Measurements from ENCODE around the gene PIGL.
A peak's percentile ranks its signal among the peaks of the same experiment; 100 is the strongest.
"Not testable (repeated sequence)": the region's sequence is repeated elsewhere in the genome, so short reads cannot be mapped to it uniquely, and the experiment has no call there.

The PIGL gene

DNA sequence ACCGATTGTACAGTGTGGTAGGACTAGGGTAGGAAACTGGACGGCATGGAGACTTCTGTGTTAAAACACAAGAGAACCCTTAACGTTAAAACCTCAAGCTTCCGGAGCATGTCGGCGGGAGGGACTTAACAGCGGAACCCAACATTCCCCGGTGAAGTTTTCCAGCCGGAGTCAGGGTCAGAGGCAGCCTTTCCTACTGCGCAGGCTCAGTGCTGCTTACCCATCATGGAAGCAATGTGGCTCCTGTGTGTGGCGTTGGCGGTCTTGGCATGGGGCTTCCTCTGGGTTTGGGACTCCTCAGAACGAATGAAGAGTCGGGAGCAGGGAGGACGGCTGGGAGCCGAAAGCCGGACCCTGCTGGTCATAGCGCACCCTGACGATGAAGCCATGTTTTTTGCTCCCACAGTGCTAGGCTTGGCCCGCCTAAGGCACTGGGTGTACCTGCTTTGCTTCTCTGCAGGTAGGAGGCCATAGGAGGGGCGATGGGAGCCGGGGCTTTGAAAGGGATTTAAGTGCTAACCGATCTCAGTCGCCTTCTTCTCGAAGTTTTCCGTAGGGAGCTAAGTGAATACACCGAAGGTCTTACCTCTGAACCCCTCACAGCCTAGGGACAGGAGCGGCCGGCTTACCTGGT is at the start of gene PIGL:
Gene PIGL (plus strand): TSS at position 209 of the 634 bp plus-strand sequence. CDS start 17 bp downstream, at position 226.
- peak; percentile 36 to 92 (median 82) for DNase-seq

DNA sequence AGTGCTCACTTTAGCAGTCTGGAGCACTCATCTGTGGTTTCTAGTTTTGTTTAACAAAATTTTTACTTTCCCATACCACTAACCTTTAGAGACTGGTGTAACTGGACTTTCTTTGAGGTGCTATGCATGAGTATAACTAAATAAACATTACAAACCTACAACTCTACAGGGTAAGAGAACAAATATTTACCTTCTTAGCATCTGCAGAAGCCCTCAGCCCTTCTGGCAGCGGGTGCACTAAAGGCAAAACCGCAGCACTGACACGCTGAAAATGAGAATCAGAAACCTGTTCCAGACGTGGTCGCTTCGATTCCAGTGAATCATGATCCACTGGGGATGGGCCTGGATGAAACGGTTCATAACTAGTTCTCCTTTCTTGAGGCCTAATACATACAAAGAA is 45.4 kb upstream of the PIGL start:
- DNase-seq: no peak

DNA sequence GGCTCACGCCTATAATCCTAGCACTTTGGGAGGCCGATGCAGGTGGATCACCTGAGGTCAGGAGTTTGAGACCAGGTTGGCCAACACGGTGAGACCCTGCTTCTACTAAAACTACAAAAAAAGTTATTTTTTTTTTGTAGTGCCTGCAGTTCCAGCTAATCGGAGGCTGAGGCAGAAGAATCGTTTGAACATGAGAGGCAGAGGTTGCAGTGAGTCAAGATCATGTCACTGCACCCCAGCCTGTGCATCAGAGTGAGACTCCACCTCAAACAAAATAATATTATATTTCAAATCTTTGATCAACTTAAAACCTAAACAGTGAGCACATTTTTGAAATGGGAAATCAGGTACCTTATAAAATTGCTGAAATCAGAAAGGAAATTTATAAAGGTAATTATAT is 38.2 kb upstream of the PIGL start:
- no peak for DNase-seq

- no peak for DNase-seq
Observed at GRCh38 chr17:16181581-16181980, 35.4 kb upstream of the PIGL start.

DNA sequence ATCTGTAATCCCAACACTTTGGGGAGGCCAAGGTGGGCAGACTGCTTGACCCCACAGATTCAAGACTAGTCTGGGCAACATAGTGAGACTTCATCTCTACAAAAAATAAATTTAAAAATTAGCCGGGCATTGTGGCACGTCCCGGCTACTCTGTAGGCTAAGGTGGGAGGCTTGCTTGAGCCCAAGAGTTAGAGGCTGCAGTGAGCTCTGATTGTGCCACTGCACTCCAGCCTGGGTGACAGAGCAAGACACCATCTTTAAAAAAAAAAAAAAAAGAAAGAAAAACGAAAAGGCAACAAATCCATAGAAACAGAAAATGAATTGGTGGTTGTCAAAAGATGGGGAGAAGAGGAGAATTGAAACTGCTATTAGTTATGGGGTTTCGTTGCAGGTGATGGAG is 29.4 kb upstream of the PIGL start:
- no peak for DNase-seq

DNA sequence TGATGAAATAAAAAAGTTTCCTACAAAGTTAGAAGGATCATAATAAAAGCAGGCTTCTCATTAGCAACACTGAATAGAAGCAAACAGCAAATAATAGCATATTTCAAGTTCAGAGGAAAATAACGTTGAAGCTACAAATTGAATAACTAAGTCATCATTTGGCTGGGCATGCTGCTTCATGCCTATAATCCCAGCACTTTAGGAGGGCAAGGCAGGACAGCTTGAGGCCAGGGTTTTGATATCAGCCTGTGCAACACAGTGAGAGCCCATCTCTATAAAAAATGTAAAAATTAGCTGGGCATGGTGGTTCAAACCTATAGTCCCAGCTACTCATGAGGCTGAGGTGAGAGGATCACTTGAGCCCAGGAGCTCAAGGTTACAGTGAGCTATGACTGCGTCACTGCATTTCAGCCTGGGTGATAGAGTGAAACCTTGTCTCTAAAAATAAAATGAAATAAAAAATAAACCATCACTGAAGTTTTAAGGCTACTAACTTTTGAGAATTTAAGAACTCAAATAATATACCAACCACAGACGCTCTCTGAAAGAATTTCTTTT is 27.1 kb upstream of the PIGL start:
- DNase-seq: no peak

DNA sequence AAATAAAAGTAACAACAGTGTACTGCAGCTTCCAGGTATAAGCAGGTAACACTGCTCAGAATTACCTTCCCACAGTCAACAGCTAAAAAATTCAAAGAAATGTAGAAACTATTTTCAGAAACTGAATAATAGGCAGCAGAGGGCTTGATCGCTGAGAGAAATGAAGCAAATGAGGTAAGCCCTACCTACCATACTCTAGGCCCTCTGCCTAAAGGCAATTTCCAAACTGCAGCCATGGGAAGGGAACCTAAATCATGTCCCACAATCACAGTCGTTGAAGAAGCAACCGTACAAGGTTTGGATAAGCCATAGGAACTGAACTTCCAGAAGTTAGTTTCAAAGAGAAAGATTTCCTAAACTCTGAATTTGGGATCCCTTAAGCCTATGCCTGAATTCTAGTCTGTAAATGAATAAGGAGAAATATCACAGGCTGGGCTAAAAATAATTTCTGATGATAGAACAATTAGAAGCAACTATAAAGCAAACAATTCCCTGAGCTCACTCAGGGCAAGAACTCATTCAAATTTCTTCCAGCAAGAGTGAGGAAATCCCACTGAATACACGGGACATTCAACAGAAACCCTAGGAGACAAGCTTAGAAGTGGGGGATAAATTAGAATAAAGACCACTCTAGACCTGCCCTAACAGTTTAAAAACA is 26.2 kb upstream of the PIGL start:
- DNase-seq: no peak

DNA sequence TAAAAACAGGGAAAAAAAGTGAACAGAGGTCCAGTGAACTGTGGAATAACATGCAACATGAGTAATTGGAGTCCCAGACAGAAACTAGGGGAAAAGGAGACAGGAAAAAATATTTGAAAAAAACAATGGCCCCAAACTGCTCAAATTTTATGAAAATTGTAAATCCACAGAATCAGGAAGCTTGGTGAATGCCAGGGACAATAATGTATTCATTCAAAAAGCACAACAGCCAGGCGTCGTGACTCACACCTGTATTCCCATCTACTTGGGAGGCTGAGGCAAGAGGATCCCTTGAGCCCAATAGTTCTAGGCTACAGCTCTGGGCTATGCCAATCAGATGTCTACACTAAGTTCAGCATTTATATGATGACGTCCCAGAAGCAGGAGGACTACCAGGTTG is 25.4 kb upstream of the PIGL start:
- DNase-seq: no peak

DNA sequence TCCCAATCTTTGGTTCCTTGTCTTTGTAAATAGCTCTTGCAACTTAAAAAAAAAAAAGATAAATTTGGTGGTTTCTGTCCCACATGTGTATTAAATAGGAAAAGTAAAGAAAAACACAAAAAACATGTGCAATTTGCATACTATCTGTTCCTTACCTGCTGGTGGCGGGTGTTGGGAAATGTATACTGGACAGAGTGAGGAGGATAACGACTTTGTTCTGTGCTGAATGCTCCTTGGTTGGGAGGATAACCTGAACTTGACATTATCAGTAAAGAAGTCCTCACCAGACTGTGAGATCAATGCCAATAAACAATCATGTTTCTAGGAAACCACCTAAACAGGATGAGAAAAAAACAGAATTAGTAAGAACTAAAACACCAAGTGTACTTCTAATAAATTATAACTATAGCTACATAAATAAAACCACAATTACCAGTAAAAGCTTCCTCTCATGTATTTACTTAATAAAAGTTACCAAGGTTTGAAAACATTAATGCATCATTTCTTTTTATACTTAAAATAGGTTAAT is 22.6 kb upstream of the PIGL start:
- DNase-seq: not testable (repeated sequence)

DNA sequence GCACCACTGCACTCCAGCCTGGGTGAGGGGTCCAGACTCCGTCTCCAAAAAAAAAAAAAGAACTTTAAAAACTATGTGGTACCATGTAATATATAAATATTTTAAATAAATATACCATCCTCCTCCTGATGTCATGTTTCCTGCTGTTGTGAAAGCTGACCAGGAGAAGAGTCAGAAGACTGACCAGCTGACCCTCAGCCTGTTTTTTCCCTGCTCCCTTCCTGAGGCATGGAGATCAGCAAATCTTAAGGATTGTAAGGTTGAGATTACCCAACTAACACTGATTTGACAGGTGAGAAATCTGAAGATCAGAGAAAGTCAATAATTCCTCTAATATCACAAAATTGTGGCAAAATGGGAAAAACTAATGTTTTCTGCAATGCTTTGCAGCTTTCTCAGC is 19.7 kb upstream of the PIGL start:
- DNase-seq: no peak

- DNase-seq: no peak
Observed at GRCh38 chr17:16199093-16199492, 17.9 kb upstream of the PIGL start.

- not testable (repeated sequence) for DNase-seq
Observed at GRCh38 chr17:16201693-16202131, 15.3 kb upstream of the PIGL start.

GRCh38 chr17:16202554-16203500 is 14.2 kb upstream of the PIGL start:
- DNase-seq: not testable (repeated sequence)

GRCh38 chr17:16204763-16205162 is 12.2 kb upstream of the PIGL start:
- not testable (repeated sequence) for DNase-seq

DNA sequence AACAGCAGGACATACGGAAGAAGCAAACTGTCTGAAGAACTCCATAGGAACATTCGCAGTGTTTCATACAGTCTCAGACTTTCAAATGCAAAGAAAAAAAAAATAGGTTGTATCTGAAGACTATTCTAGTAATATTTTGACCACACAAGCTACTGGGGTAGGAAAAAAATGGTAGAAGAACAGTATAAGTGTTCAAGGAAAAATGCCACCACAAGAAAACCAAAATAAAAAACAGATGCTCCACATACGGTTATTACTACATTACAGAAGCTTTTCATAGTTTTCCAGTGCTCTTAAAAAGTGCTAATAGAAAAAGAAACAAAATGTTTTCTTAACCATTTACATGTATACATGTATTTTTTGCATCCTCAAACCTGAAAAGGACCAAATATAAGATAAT is 5.4 kb upstream of the PIGL start:
- no peak for DNase-seq

- no peak for DNase-seq
Observed at GRCh38 chr17:16212793-16213192, 4.2 kb upstream of the PIGL start.

GRCh38 chr17:16214190-16215001 is 2.6 kb upstream of the PIGL start:
- DNase-seq: peak in 3 of 56 donors; percentile 36 to 50 (median 41)

DNA sequence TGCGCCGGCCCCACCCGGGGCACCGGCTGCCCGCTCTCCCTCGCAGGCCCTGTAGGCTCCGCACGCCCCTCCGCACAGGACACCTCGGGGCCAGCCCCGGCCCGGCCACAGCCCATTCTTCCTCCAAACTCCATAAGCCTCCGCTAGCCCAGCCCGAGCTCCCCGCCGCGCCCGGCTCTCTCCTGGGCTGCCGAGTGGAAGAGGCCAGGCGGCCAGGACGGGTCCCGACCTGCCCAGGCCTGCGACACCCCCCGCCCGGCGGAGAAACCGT is 2.1 kb upstream of the PIGL start:
- DNase-seq: peak in 25 of 56 donors; percentile 27 to 76 (median 50)

GRCh38 chr17:16215273-16215964 is 1.6 kb upstream of the PIGL start, which contains the start of gene NCOR1:
Gene NCOR1, minus strand, starts transcription at chr17:16215534. Its CDS starts 20,965 bp downstream, at chr17:16194569.
- peak; percentile 19 to 92 (median 80) for DNase-seq

- peak in 9 of 56 donors; percentile 21 to 64 (median 46) for DNase-seq
Observed at GRCh38 chr17:16215965-16216316, 1.1 kb upstream of the PIGL start.
